ENCODE results near the gene C3orf52.

DNA sequence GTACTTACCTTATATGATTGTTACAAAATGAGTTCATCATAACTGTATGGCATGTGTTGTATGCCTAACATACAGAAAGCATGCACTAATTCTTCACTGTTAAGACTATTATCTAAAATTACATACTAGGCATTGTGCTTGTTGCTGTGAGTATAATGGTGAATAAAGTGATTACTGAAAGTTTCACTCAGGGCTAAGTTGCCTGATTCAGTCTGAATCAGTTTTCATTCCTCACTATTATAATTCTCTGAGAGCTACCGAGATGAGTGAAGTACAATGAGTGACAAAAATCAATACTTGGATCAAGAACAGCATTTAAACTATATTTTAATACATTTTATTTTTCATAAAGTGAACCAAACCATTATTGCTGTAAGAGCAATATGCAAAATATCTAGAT lies 54.4 kb downstream of the C3orf52 start:
- TF ChIP-seq, protein P1, sequence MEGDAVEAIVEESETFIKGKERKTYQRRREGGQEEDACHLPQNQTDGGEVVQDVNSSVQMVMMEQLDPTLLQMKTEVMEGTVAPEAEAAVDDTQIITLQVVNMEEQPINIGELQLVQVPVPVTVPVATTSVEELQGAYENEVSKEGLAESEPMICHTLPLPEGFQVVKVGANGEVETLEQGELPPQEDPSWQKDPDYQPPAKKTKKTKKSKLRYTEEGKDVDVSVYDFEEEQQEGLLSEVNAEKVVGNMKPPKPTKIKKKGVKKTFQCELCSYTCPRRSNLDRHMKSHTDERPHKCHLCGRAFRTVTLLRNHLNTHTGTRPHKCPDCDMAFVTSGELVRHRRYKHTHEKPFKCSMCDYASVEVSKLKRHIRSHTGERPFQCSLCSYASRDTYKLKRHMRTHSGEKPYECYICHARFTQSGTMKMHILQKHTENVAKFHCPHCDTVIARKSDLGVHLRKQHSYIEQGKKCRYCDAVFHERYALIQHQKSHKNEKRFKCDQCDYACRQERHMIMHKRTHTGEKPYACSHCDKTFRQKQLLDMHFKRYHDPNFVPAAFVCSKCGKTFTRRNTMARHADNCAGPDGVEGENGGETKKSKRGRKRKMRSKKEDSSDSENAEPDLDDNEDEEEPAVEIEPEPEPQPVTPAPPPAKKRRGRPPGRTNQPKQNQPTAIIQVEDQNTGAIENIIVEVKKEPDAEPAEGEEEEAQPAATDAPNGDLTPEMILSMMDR (IDR thresholded peaks at IDR 0.05): no peak
- TF ChIP-seq POLR2A (IDR thresholded peaks at IDR 0.05): no peak

Measured in thyroid gland (tissue), 4 donors.